K562 (cell line): ENCODE measurements around the gene CNBD2. TPM values are rescaled to one million over a fixed set of nuclear protein-coding genes. Genes with fewer than 3 reads are reported as not detected.

Source experiments
- ATAC-seq: fragments of 200-7000 bp; cut with Tn5 transposase; 3 replicates; pipeline ENCODE4 v1.9.1; 2020; ENCODE audit warnings: moderate library complexity
- BruUV-seq: library from RNA; stranded (reverse); fragments of 400-500 nt; replicated peaks from 2 replicates; lab custom pipeline; 2021; lab: Mats Ljungman, UMichigan
- CTCF ChIA-PET: fragments of 300-600 bp; formaldehyde crosslinking; extraction: SDS; loops from one replicate; lab custom pipeline; 2021; ENCODE audit warnings: low intra/inter-chr PET ratio; lab: Yijun Ruan, JAX
- POLR2A ChIA-PET: fragments of 300-600, 350-650 bp; sonication (Branson Sonifier 250); formaldehyde crosslinking; extraction: SDS; loops from one replicate; lab custom pipeline; 2021; ENCODE audit warnings: antibody characterized with exemption, inconsistent platforms; lab: Yijun Ruan, JAX
- DNase-seq, 4 experiments: peaks; one replicate each; pipeline versions ENCODE4 v3.0.0 to v3.0.0-alpha.2; 2011 to 2018; ENCODE audit warnings: low spot score in 3 of 4, mixed read lengths in 3 of 4; ENCODE audit errors: extremely low read depth in 1 of 4
- FAIRE-seq: peaks from 2 replicates; lab custom pipeline; 2011; peaks lifted over from hg19 to GRCh38; lab: Jason Lieb, UNC
- H2AFZ ChIP-seq: 2 replicates; pipeline ENCODE4 v1.6.0; 2011; ENCODE audit warnings: low read depth, low read length, control low read depth, inconsistent platforms
- H3K27ac ChIP-seq: fragments of 200-600 bp; 3 replicates; pipeline ENCODE4 v1.8.0; 2011; ENCODE audit warnings: low read depth, mild to moderate bottlenecking, control low read depth, inconsistent platforms, low read length, moderate library complexity, mixed read lengths; ENCODE audit errors: extremely low read depth
- H3K27me3 ChIP-seq, 2 experiments: fragments of 300-600 bp in 1 of 2; 2 replicates in 1 of 2; 3 replicates in 1 of 2; pipeline versions ENCODE4 v1.6.0 to v1.8.0; 2011; ENCODE audit warnings: inconsistent platforms in 2 of 2, low read length in 2 of 2, mild to moderate bottlenecking in 1 of 2, mixed read lengths in 1 of 2, moderate library complexity in 1 of 2; ENCODE audit not compliant: control insufficient read depth in 2 of 2, insufficient read depth in 2 of 2
- H3K36me3 ChIP-seq: fragments of 300-600 bp; 3 replicates; pipeline ENCODE4 v1.8.0; 2011; ENCODE audit warnings: mild to moderate bottlenecking, low read length, inconsistent platforms; ENCODE audit not compliant: control insufficient read depth, insufficient read depth
- H3K4me1 ChIP-seq, 2 experiments: fragments of 200-600 bp in 1 of 2; replicated peaks in 1 of 2; 2 replicates in 1 of 2; 3 replicates in 1 of 2; pipeline versions ENCODE4 v1.5.1 to v1.8.0; 2011; ENCODE audit warnings: inconsistent platforms in 2 of 2, low read length in 2 of 2, mild to moderate bottlenecking in 1 of 2, mixed read lengths in 1 of 2, moderate library complexity in 1 of 2; ENCODE audit not compliant: control insufficient read depth in 2 of 2, insufficient read depth in 2 of 2
- H3K4me2 ChIP-seq: 2 replicates; pipeline ENCODE4 v1.6.1; 2011; ENCODE audit warnings: low read length, control low read depth, inconsistent platforms, mixed read lengths; ENCODE audit not compliant: insufficient read depth
- H3K4me3 ChIP-seq: fragments of 200-600 bp; sonication (generic), shearing (Covaris generic); 2 replicates; pipeline ENCODE4 v1.5.1; 2016; ENCODE audit warnings: control low read depth, inconsistent platforms
- H3K79me2 ChIP-seq: fragments of 200-600 bp; 3 replicates; pipeline ENCODE4 v1.8.0; 2011; ENCODE audit warnings: low read length, inconsistent platforms; ENCODE audit not compliant: control insufficient read depth, insufficient read depth
- H3K9ac ChIP-seq, 2 experiments: 2 replicates each; pipeline versions ENCODE4 v1.6.0 to v1.6.1; 2011; ENCODE audit warnings: low read depth in 2 of 2, low read length in 2 of 2, control low read depth in 1 of 2, inconsistent platforms in 1 of 2, mild to moderate bottlenecking in 1 of 2, mixed read lengths in 1 of 2; ENCODE audit not compliant: insufficient read depth in 1 of 2
- H3K9me1 ChIP-seq: one replicate; pipeline ENCODE4 v1.6.0; 2011; ENCODE audit warnings: inconsistent platforms, mild to moderate bottlenecking, low read length, moderate library complexity; ENCODE audit not compliant: control insufficient read depth, insufficient read depth
- H3K9me3 ChIP-seq: replicated peaks from 2 replicates; pipeline ENCODE4 v1.5.1; 2011; ENCODE audit warnings: low read depth, low read length, inconsistent platforms; ENCODE audit not compliant: control insufficient read depth, insufficient read depth
- H4K20me1 ChIP-seq: replicated peaks from 2 replicates; pipeline ENCODE4 v1.6.1; 2011; ENCODE audit warnings: low read length, inconsistent platforms, mixed read lengths; ENCODE audit not compliant: control insufficient read depth, insufficient read depth
- CHCHD3 ChIP-seq: fragments of 250-450 bp; sonication (Bioruptor Pico); IDR thresholded peaks from 2 replicates; pipeline ENCODE4 v2.1.2; 2022; ENCODE audit warnings: mild to moderate bottlenecking
- GATA2 ChIP-seq: sonication (generic); formaldehyde crosslinking; IDR thresholded peaks from 2 replicates; pipeline ENCODE4 v1.4.0; 2020; ENCODE audit warnings: mild to moderate bottlenecking, missing genetic modification reagents
- HMGN3 ChIP-seq: IDR thresholded peaks from 2 replicates; pipeline ENCODE4 v1.6.1; 2011; ENCODE audit warnings: borderline replicate concordance, low read depth, mild to moderate bottlenecking, mixed read lengths, low read length; ENCODE audit not compliant: insufficient read length; ENCODE audit errors: extremely low read depth
- MAX ChIP-seq: sonication (generic); formaldehyde crosslinking; IDR thresholded peaks from 2 replicates; pipeline ENCODE4 v1.9.0; 2022; ENCODE audit warnings: mild to moderate bottlenecking, missing genetic modification reagents
- NELFE ChIP-seq: IDR thresholded peaks from 2 replicates; pipeline ENCODE4 v1.6.1; 2011; ENCODE audit warnings: mild to moderate bottlenecking; ENCODE audit not compliant: insufficient read depth, insufficient read length
- NR2C1 ChIP-seq, 2 experiments: fragments of 450-650 bp; IDR thresholded peaks; 2 replicates each; pipeline ENCODE4 v1.6.1; 2017; ENCODE audit warnings: mild to moderate bottlenecking in 2 of 2, antibody characterized with exemption in 1 of 2, inconsistent platforms in 1 of 2, missing compliant biosample characterization in 1 of 2, missing genetic modification characterization in 1 of 2
- NUFIP1 ChIP-seq: fragments of 450-650 bp; IDR thresholded peaks from 2 replicates; pipeline ENCODE4 v1.6.1; 2018; ENCODE audit not compliant: partially characterized antibody
- PCBP1 ChIP-seq: fragments of 200-400 bp; formaldehyde crosslinking; IDR thresholded peaks from 2 replicates; pipeline ENCODE4 v1.6.1; 2018; ENCODE audit warnings: mild to moderate bottlenecking, low read depth, low read length; ENCODE audit not compliant: poor library complexity, severe bottlenecking
- PTBP1 ChIP-seq: fragments of 200-400 bp; formaldehyde crosslinking; IDR thresholded peaks from 2 replicates; pipeline ENCODE4 v1.6.1; 2017; ENCODE audit warnings: low read depth, low read length
- ZNF133 ChIP-seq: fragments of 250-450 bp; sonication (Bioruptor Pico); IDR thresholded peaks from 2 replicates; pipeline ENCODE4 v1.4.0; 2020; ENCODE audit warnings: mild to moderate bottlenecking
- ZNF174 ChIP-seq: fragments of 250-450 bp; sonication (Bioruptor Pico); IDR thresholded peaks from 2 replicates; pipeline ENCODE4 v1.4.0; 2020; ENCODE audit warnings: mild to moderate bottlenecking
- ZSCAN29 ChIP-seq: fragments of 450-650 bp; IDR thresholded peaks from 2 replicates; pipeline ENCODE4 v1.6.1; 2017
- WGBS: fragments of 100-300 bp; shearing (Covaris generic); methylation state at CpG from one replicate; pipeline ENCODE4 v1.1.6; 2016; ENCODE audit warnings: low coverage, mixed read lengths; ENCODE audit not compliant: insufficient coverage; ENCODE audit errors: missing lambda C conversion rate; 5-methylcytosine and 5-hydroxymethylcytosine counted together
- in situ Hi-C: fragments of 300-500 bp; cut with MboI; formaldehyde crosslinking; loops from 4 replicates; pipeline ENCODE4 v1.15.0; 2018; ENCODE audit warnings: inconsistent platforms, mixed read lengths
- intact Hi-C: fragments of 100-400 bp; cut with micrococcal nuclease; formaldehyde crosslinking; loops from 2 replicates; pipeline ENCODE4 v1.14.2; 2022
- polyA plus RNA-seq, 8 experiments: library from polyadenylated mRNA; depleted of rRNA in 4 of 8; stranded (reverse) in 5 of 8; unstranded in 3 of 8; fragments of >200 nt; fragmentation: Nextera tagmentation in 2 of 8; fragmentation: Illumina TruSeq in 1 of 8; extraction: Ambion mirVana in 2 of 8; extraction: Trizol in 1 of 8; gene quantifications; 2 replicates each; pipeline versions ENCODE4 v1.2.1 to v1.2.3, GENCODE V29; 2011 to 2014; ENCODE audit warnings: inconsistent platforms in 1 of 8, missing spikeins in 1 of 8
- total RNA-seq, 7 experiments: library from RNA; depleted of rRNA in 6 of 7; stranded (reverse); fragments of >200 nt in 6 of 7; fragmentation: Illumina TruSeq in 2 of 7; extraction: Trizol in 2 of 7; gene quantifications; 2 replicates each; pipeline versions ENCODE4 v1.2.1 to v1.2.3, GENCODE V29; 2011 to 2021; ENCODE audit warnings: low replicate concordance in 1 of 7

The CNBD2 gene
- total and polyA plus RNA-seq, 9 of the 15 experiments (the other 6 are each of a cell fraction or from before 2014, with no cell fraction given), result 3.2 to 17.5 (median 5.3) TPM

GRCh38 chr20:35941620-35942019 is 26.8 kb upstream of the CNBD2 start:
- WGBS, result 70% methylated on average over 2 of the region's 2 CpGs
- Histone ChIP-seq H3K9me3 (no peaks in the 10 kb centered on the region), H3K4me1 (no peaks in the 10 kb centered on the region), H3K4me2 (no peak overlapping the region), H3K4me3 (no peak overlapping the region), H3K79me2 (no peaks in the 10 kb centered on the region), H3K9me1 (peaks cover 4% of the 10 kb centered on the region), H4K20me1 (no peaks in the 10 kb centered on the region), H3K36me3 (peaks cover 43% of the 10 kb centered on the region), H3K27ac (no peak overlapping the region), H2AFZ (no peak overlapping the region), H3K27me3 (no peaks in the 10 kb centered on the region), H3K9ac (no peak overlapping the region)
- intact Hi-C loops (no loop called here), in situ Hi-C loops (no loop called here)
- TF ChIP-seq NELFE (no peak), GATA2 (no peak), ZSCAN29 (no peak), CHCHD3 (CRISPR knock-in tag) (no peak), HMGN3 (no peak), PTBP1 (no peak), PCBP1 (no peak), ZNF133 (CRISPR knock-in tag) (no peak), MAX (CRISPR knock-in tag) (no peak), ZNF174 (CRISPR knock-in tag) (no peak), NUFIP1 (no peak), NR2C1 (IDR thresholded peaks at IDR 0.05) (no peak), NR2C1 (tag; IDR thresholded peaks at IDR 0.05) (no peak)
- no TSS peak for BruUV-seq
- DNase-seq (no peak), ATAC-seq (no peak), FAIRE-seq (no peak)
- POLR2A ChIA-PET, result interaction anchor here (1.9 to 5.2 kb wide), 2 partner anchors 12 to 14 kb away, joined by 8 to 43 read pairs; partner anchors contain the start of gene SCAND1
- CTCF ChIA-PET, result no interaction called here
